NCI-H345 (cell line): ENCODE data around the gene MAP7D2.
A peak's percentile ranks its signal among the peaks of the same experiment; 100 is the strongest.
"Not testable (repeated sequence)": the region's sequence is repeated elsewhere in the genome, so short reads cannot be mapped to it uniquely, and the experiment has no call there.

ENCODE experiments used
- DNase-seq: peaks from one replicate; lab custom pipeline; 2025; lab: John Stamatoyannopoulos, UW

Gene MAP7D2

DNA sequence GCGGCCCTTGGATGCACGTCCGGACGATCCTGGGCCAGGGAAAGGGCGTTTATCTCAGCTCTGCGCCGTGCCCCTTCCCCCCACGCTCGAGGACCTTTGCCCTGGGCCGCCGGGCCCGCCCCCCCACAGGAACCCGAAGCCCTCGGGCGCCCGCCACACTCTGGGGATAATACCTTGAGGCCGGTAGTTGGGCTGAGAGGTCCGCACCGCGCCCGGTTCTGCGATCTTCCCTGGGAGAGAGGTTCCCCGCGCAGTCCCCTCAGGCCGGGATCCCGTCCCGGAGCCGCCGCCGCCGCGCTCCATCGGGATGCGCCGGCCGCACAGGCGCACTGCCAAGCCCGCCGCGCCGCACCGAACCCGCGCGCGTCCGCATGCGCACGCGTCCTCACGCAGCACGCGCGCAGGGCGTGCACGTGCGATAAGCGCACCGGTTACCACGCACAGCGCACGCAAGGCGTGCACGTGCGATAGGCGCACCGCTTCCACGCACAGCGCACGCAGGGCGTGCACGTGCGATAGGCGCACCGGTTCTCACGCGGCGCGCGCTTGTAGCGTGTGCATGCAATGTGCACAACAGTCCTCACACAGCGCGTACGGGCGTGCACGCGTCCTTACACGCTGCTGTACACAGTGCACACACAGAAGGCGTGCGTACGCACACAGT is at the start of gene MAP7D2:
TSS of gene MAP7D2 (minus strand) at position 331 of the 664 bp plus-strand sequence. CDS start at position 303, 28 bp downstream.
- DNase-seq: no peak

DNA sequence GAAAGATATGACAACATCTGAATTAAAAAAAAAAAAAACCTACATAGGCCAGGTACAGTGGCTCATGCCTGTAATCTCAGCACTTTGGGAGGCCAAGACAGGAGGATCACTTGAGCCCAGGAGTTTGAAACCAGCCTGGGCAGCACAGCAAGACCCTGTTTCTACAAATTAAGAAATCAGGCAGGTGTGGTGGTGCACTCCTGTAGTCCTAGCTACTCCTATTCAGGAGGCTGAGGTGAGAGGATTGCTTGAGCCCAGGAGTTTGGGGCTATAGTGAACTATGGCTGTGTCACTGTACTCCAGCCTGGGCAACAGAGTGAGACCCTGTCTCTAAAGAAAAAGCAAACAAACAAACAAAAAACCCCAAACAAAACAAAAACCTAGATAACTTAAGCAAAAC is 45.8 kb upstream of the MAP7D2 start:
- DNase-seq: not testable (repeated sequence)

DNA sequence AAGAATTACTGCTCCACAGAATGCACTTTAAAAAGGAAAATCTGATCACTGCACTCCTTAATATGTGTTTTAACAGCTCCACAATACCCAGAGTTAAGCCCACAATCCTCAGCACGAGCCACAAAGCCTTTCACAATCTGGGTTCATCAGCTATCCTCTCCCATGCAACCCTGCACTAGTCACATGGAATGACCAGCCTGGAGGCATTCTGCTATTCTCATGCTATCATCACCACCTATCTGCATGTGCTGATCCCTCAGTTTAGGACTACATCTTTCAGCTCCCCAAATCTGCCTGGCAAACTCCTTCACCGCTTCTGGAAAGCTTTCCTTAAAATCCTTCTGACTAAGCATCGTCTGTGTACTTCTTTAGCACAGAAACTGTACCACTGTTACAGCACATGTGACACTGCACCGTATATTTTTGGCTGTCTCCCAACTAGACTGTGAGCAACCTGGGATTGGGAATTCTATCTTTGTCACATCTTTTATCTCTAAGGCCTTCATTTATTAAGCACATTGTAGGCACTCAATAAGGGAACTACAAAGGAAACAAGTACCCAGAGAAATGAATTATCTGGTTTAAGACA is 43.2 kb upstream of the MAP7D2 start:
- DNase-seq: no peak

DNA sequence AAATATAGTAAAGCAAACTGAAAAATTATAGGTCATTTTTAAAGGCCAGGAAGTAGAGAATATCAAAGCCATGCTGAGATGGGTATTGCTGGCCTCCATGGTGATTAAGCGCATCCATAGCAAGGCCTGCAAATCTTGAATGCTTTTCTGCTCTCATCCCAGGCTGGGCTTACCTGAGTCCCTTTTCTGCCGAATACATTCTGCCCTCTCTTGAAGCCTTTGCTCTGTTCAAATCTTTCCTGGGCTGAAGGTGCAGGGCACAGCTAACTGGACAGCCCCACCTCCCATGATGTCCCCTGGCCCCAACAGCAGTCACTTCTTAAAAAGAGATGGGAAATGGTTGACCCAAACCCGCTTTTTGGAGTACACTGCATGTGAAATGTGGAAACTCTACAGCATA is 35.0 kb upstream of the MAP7D2 start:
- no peak for DNase-seq

DNA sequence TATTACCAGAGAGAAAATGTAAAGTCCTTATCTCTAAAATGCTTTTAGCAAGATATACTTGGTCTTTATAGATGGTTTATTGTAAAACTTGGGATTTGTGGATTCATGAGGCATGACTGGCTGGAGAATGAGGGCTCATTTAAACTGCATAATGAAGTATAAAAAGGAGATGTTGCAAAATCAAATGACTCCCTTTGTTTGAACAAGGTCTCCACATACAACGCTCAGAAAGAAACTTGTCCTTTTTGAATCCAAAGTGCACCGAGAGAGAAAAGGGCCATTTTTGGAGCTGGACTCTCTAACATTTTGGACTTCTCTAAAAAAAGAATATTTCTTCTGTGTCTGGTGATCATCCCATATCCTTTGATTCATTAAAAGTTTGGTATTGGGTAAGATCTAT is 32.6 kb upstream of the MAP7D2 start:
- DNase-seq: no peak

DNA sequence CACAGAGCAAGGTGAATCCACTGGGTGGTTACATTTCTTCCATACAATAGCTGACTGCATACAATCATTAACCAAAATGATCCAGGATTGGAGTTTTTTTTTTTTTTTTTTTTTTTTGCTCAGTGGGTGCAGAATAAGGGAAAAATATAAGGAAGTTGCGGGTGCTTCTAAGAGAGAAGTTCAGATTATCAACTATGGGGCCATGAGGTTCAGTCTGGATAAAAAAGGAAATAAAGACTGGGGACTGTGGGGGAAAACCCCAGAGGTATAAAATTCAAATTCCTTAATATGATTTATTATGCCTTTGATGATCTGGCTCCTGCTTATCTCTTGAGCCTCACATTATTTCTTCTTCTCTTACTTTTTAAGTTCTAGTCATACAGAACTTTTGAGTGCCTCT is 30.9 kb upstream of the MAP7D2 start:
- no peak for DNase-seq

DNA sequence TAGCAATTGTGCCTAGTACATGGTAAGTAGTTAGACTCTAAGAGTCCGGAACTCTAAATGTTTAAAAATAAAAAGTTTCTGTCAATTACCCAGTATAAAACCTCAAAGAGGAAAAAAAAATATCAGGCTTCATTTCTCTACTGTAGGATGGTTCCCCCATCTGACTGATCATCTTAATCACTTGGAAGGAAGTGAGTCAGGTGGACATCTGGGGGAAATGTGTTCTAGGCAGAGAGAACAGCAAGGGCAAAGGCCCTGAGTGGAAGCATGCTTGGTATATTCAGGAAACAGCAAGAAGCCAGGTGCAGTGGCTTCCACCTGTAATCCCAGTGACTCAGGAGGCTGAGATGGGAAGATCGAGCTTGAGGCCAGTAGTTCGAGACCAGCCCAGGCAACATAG is 27.8 kb upstream of the MAP7D2 start:
- DNase-seq: no peak

DNA sequence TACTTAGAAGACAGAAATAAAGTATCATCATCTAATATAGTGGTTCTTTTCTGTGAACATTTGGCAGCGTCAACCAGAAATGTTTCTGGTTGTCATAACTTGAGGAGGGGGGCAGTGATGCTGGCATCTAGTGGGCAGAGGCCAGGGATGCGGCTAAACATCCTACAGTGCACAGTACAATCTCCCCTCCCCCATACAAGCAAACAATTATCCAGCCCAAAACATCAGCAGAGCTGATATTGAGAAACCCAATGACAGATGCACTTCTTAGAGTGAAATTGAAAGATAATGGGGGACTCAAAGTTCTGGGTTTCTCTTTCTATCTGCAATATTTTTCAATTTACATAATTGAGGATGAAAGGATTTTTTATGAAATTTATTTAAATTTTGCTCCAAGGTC is 26.9 kb upstream of the MAP7D2 start:
- DNase-seq: no peak

DNA sequence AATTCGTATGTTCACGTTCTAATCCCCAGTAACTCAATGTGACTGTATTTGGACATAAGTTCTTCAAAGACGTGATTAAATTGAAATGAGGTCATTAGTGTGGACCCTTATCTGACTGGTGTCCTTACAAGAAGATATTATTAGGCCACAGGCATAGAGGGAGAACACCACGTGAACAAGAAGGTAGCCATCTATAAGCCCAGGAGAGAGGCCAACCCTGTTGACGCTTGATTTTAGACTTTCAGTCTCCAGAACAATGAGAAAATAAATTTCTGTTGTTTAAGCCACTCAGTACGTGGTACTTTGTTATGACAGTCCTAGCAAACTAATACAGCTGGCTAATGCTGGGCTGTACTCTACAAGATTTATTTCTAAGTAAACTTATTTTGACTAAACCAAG is 26.4 kb upstream of the MAP7D2 start:
- DNase-seq: no peak

DNA sequence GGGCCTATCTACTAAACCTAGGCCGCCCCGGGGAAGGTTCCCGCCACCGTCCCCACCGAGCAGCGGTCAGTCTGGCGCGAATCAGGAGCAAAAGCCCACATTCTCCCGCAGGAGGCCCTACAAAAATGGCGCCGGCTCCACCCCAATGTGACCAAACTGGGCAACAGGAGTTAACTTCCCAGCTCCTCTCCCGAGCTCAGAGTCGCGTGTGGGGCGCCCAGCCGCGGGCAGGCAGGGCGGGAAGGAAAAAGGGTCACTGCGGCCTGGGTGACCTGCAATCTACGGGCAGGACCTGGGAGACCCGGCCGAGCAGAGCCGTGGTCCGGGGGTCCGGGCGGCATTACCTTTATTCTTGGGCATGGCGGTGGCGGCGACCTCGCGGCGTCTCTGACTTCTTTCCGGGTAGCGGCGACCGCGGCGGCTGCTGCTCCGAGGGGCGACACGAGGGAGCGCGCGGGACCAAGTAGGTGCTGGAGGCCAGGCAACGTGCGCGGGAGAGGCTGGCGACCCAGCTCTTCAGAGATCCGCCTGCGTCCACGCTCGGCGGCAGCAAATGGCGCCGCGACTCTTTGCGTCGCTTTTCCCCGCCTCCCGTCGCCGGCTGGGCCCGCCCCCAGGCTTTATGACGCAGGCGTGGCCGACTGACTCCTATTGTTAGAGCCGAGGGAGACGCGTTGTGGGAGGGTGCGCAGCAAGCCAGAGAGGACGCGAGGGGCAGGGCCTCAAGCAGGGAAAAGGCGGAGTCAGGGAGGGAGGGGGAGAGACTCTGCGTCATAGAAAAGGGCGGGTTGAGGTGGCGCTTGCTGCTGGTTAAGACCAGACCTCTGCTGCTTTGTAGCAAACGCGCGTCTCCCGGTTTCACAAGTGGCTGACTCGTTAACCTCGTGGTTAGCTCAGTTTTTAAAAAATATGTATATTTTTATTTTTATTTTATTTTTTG is 24.8 kb upstream of the MAP7D2 start, which contains the start of gene EIF1AX:
TSS of gene EIF1AX (minus strand) at position 558 of the 940 bp plus-strand sequence. CDS start at position 360, 198 bp downstream.
- peak; percentile 98 for DNase-seq

DNA sequence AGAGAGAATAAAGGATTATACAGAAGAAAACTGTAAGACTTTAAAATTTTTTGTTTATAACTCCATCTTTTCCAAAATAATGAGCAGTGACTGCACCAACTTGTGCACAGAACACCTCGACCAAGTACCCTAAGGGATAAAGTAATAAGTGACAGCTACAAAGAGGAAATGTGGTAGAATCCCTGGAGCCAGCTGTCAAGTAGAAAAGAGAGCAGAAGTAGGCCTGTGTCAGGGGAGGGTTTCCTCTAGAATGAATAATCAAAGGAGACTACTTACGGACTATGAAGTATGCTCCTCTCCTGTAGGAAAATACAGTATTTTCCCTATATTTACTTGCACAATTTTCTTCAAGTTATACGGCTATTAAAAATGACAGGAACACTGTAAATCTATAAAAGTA is 23.7 kb upstream of the MAP7D2 start:
- no peak for DNase-seq

DNA sequence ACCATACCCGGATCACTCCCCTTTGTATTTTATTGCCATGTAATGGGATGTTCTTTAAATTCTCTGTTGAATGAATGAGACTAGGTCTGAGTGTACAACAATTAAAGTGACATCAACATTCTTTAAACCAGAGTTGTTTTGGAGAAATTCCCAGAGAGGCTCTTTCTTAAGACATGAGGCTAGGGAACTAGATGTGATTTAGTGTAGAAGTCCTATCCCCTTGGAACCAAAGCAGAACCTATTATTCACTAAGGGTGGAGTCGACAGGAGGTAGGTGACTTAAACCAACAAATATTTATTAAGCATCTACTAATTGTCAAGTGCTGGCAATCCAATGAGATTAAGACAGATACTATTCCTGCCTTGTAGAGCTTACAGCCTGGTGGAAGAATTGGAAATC is 23.3 kb upstream of the MAP7D2 start:
- no peak for DNase-seq

DNA sequence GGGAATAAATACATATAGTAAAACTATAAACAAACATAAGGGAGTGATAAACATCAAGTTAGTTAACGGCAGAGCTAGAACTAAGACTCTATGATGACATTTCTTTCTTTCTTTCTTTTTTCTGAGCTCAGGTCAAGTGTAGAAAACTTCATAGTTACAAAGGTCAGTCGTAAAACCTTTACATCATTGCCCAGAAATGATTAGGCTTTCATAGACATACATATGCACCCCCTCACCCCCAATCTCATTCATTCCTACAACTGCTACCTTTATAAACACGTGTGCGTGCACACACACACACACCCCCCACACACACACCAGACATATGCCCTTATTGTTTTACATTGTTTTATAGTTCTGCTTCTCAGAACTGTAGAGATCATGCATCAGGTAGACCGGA is 19.2 kb upstream of the MAP7D2 start:
- DNase-seq: no peak

DNA sequence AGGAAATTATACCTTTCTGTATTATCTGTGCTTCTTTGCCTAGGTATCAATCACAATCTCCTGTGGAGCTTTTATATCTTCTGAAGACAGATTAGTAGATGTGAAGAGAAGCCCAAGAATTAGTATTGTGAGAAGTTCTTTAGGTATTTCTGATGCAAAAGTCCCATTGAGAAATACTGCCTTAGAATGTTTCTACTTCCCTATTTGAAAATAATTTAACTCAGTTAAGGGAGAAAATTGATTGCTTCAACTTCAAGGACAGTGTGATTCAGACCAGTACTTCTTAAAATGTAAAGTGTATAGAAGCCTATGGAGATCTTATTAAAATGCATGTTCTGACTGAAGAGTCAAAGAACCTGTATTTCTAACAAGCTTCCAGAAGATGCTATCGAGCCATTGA is 16.0 kb upstream of the MAP7D2 start:
- no peak for DNase-seq

DNA sequence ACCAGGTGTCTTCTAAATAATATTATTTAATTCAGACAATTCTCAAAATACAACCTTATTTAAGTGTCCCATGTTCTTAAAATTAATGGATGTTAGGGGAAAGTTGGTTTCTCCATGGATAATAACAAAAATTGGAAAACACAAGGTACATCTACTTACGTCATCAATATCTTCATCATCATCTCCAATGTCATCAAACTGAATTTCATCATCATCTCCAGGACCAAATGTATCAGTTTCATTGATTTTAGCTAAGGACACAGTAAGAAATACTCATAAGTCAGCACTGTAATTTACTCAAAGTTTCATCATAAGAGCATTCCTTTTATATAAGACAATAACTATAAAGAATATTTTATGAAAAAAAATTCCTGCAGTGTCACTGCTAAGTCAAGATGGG is 13.7 kb upstream of the MAP7D2 start:
- DNase-seq: no peak

DNA sequence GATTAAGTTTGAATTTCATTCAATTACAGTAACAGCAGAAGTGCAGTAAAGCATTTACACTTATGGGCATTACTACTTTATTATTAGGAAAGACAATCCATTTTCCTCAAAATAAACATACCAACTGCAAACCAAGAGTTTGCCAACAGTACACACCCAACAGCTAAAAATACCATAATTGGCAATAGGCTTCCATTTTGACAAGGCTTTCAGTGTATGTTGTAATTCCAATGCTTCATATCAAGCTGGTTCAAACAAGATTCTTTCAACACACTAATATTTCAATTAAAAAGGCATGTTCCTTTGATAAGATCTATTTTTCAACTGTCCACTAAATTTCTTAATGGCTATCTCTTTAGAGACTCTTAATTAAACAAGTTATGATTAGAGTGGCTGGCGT is 12.8 kb upstream of the MAP7D2 start:
- DNase-seq: no peak

DNA sequence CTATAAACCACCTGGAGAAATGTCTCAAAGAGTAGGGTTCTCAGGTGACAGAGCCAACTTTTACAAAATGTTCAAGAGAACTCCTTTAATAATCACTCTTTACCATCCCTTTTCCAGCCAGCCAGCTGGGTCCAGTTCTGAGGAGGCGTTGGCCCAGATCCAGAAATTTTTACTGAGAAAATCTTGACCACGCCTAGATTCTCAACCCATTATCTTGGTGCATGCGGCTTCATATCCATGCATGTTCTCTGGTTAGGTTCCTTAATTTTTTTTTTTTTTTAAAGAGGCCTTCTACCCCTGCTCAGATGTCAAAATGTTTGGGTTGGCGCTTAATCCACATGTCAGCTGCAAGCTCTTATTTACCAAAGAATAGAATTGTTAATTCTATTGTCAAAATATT is 12.0 kb upstream of the MAP7D2 start:
- DNase-seq: no peak

DNA sequence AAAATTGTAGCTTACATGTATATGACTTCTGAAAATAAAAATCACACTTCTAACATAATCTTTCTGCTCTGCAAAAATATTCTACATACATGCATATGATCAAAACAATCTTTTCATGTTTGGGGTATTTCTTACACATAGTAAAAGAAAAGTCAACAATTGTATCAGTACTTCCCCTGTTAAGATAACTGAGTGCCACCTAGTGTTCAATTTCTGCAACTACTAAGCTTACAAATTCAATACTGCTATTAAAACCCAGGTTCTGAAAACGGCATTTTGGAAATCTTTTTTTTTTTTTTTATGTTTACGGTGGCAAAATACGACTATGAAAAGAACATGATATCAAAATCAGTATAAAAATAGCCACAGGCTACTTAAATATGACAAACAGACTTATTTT is 10.7 kb upstream of the MAP7D2 start:
- DNase-seq: not testable (repeated sequence)

DNA sequence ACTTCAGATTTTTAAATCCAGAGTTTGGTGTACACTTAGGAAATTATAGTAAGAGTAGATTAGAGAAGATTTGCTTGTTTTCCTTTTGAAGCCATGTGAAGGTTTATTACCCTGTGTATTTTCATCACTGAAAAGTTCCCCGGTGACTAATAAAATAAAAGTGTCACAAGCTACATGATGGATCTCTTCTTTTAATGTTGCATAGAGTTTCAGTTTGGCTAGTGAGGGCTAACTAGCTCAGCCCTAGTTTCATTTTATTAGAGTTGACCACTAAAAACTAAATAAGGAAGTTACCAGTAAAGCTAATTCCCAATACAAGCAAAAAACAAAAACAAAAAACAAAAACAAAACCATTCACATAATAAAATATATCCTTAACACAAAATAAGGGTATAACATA is 10.1 kb upstream of the MAP7D2 start:
- DNase-seq: not testable (repeated sequence)

DNA sequence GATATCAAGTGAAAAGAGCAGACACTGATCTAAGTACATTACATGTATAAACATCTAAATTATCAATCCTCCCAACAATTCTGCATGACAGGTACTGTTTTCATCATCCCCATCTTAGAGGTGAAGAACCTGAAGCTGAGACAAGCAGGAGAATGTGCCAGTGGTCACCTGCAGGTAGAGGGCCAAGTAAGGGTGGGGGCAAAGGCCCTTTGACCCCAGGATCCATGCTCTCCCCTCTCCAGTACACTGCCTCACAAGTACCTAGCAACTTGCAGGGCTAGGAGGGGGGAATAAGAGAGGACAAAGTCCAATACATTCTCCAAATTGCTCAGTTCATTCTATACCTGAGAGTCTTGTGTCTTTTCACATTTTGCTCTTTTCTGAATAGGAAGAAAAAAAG is 8.3 kb upstream of the MAP7D2 start:
- no peak for DNase-seq

DNA sequence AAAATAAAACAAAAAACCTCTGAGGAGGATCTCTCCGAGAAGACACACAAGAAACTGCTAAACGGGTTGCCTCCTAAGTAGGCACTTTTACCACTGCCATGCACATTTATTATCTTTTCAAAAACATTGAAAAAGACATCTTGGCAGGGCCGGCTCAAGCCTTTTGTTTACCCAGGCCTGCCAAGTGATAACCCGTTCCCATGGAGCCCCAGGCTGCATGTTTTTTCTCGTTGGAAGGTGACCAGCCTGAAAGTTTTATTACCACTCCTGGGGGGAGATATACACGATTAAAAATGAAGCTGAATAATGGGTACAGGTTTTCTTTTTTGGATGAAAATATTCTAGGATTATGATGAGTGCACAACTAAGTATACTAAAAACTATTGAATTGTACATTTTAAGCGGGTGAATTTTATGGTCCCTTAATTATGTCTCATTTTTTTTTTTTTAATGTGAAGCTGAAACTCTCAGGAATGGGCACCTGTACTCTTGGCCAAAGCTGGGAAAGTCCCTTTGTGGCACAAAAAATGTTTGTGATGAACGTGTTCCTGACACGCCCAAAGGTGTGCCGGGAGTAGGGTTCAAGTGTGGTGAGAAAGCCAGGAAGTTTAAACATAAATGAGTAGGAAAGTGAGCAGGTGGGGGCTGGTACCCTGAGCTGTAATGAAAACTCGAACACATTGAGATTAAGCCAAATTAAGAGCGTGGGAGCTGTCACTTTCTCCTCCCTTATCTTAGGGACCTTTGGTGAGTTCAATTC is 1.5 kb upstream of the MAP7D2 start:
- DNase-seq: no peak

DNA sequence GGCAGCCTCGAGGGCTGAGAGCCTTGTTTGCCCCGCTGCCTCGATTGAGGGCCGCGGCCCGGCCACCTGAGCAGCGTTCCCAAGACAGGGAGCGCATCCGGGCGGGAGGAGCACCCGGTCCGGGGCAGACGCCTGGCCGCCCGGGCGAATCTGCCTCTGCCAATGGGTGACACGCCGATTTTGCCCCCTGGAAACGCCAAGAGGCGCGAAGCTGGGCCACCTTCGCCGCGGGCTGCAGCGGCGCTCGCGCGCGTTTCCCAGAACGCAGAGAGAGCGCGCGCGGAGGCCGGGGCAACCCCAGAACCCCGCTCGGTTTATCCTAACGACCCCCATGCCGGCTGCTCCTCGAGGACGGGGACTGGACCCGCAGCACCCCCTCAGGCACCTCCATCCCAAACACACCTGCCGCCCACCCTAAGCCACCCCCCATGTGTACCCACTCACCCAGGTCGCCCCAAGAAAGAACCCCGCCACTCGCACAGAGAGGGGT is 575 bp downstream of the MAP7D2 start:
- no peak for DNase-seq
